H4 (cell line): ENCODE results near the gene C1orf159. TPM values are rescaled to one million over a fixed set of nuclear protein-coding genes. Genes with fewer than 3 reads are reported as not detected.
"Not testable (repeated sequence)": the region's sequence is repeated elsewhere in the genome, so short reads cannot be mapped to it uniquely, and the experiment has no call there.

Experiments used
- DNase-seq: peaks from one replicate; pipeline ENCODE4 v3.0.0-alpha.2; 2015; ENCODE audit warnings: low spot score
- total RNA-seq: library from RNA; depleted of rRNA; stranded (reverse); fragments of >200 nt; shearing (Covaris generic); gene quantifications from 2 replicates; pipeline ENCODE4 v1.2.3, GENCODE V29; 2014; rRNA removed

The C1orf159 gene
- total RNA-seq: 11.8 and 16.4 TPM in 2 replicates

DNA sequence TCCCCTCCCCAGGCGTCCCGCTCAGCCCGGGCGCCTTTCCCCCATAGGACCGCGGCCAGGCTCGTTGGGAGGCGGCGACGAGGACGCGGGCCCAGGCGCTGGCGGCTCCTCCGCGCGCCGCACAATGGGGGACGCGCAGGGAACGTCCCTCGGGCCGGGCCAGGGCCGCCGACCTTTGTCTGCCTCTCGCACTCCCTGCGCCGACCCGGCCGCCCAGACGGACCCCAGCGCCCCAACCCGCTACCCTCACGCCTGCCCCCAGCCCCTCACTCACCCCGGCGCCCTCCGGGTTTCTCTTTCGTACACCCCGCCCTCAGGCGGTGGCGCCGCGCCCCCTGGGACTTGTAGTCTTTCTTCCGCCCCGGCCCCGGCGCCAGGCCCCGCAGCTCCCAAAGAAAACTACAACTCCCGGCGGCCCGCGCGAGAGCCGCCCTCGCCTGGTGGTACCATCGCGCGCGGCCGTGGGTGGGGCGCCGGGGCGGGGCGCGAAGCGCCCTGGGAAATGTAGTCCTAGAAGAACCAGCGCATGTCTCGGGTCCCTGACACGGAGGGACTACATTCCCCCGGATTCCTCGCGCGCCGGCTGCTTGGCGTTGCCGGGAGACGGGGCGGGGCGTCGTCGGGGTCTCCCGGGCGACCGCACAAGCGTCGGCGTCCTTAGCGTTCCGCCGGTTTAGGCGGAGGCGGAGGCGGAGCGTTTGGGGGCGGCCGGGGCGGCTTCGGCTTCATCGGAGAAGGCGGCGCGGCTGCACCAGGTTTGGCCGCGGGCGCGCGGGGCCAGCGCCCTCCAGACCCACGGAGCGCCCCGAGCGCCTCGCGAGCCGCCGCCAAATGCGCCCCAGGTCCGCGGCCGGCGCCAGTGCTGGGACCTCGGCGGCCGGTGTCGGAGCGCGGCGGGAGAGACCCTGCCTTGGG lies at the start of gene C1orf159:
TSS of gene C1orf159 (minus strand) at position 304 of the 915 bp plus-strand sequence. CDS start 24,546 bp downstream, outside the sequence.
- peak; percentile 98 for DNase-seq

DNA sequence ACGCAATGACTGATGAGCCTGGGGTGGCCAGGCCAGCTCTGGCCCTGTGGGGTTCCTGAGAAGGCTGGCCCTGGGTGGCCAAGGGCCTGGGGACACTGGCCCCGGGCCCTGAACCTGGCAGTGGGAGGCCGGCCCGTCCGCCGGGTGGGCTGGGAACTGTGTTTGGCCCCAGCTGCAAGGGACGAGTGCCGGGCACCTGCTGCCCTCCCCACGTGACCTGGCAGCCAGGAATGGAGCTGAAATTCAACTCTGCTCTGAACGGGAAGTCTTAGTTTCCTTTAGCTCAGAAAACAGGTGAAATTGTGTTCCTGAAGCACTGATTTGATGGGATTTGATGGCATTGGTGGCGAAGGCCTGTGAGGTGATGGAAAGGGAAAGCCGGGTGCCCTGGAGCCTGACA lies 49.6 kb upstream of the C1orf159 start:
- DNase-seq: no peak

DNA sequence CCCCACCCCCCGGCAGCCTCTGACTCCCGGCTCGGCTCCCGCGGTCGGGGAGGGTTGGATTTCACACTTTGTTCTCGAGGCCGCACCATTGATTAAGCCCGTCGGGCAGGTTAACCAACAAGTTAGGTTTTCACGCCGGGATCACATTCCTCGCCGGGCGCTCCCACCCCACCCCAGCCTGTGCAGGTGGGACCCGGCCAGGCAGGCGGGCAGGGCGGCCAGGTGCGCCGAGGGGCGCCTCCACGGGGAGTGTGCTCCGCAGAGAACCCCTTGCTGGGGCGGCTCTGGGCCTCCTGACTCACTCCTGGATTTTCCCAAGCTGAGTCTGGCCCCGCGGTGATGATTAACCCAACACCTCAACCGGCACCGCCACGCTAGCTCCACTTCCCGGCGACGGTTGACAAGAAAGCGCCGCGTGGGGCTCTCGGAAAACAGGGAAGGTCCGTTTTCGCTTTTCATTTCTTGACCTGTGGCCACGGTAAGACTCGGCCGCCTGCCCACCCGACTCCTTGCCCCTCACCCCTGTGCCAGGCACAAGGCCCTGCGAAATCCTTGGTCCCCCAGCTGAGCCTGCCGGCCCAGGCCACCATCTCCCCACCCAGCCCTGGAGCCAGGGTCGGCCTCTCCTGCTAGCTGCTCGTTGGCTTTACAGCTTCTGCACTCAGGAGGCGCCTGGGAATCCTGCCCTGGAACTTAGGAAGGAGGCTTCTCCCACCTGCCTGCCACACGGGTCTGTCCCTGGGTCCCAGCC lies 49.0 kb upstream of the C1orf159 start:
- no peak for DNase-seq

- no peak for DNase-seq
Observed at GRCh38 chr1:1164361-1164700, 48.4 kb upstream of the C1orf159 start.

DNA sequence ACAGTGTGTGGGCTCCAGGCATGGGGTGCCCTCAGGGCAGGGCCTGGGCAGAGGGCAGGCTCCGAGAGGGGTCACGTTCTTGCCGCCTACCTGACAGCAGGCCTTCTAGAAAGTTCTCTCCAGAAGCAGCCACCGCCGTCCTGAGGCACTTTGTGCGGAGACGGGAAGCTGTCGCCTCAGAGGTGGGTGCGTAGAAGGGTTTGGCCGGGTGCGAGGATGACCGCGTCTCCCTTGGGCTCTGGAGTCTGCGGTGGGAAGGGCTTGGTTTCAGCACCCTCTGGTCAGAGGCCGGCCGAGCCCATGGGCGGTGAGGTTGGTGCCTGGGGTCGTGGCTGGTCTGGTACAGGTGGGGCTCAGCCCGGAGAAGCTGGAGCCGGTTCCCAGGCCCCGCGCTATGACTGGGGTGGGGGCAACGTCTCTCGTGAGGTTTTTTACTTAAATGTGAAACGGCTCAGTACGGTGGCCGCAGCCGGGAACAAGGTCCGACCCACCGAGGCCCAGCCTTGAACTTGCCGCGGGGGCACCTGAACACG lies 47.7 kb upstream of the C1orf159 start:
- DNase-seq: no peak

DNA sequence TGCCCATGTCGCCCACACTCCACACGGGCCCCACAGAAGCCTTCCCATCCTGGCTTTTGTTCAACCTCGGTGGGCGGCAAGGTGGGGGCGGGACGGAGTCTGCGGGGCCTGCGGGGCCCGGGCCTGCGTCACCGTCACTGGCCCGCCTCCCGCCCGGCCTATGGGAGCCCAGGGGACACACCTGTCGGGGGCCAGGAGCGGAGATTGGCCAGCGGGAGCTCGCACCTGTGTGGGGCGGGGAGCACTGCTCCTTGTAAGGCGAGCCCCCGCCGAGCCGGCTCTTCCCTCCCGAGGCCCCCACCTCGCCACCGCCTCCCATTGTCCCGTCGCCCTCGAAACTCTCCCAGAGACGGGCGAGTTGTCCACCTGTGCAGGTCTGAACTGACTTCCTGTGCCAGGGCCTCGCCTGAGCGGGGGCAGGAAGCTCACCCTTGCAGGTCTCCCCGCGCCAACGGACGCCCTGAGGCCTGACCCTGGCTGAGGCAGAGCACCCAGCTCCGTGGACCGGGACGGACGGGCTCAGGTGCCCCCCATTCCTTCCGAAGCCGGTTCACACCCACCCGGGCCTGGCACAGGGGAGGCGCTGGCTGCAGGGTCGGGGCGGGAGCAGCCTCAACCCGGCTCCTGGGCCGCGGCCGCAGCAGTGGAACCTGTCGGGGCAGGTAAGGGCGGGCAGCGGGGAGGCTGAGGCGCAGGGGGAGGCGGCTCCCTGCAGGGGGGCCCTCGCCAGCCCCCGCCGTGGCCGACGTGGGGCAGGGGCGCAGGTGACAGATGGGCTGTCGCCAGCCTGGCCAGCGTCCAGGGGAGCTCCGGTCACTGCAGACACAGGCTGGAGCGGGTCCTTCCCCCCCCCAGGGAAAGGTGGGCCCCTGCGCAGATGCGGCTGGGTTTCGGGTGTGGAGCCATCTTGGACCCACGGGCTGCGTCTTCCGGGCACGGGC lies 47.0 kb upstream of the C1orf159 start:
- DNase-seq: no peak

DNA sequence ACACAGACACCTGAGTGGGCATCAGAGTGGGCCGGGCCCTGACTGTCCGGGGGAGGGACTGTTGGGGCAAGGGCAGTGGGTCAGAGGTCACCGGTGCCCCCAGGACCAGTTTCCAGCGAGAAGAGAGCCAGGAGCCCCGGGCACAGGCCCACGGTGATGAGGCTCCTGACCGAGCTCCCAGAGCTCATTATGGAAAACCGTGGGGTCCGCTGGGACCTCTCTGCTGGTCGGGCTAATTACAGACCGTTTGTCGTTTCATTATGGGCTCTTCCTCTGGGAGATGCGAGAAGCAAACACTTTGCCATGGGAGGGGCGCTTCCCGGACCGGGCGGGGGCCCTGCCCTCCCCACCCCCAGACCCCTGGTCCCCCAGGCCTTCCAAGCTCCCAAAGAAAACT lies 45.8 kb upstream of the C1orf159 start:
- no peak for DNase-seq

DNA sequence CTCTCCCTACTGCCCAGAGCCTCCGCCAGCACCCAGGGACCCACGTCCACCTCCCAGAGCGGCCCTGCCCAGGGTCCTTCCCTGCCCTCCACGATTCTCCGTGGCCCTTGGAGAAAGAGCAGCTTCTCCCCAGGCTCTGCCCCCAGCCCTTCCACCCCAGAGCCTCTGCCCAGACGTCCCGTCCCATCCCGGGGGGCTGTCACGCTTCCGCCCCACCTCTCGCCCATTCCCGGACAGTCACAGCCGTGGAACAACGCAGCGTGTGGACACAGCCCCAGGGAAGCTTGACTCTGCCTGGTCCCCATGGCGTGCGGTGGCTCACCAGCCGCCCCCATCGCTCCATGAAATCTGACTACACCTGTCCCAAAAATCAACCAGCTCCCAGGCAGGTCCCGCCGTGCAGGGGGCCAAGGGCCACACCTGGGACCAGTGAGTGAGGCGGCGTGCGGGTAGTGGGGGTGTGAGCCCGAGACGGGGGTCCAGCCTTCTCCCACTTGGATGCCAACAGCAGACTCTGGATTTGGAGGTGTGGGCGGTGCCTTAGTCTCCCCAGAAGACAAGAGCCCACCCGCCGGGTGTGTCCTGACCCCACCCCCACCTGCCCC lies 45.3 kb upstream of the C1orf159 start:
- no peak for DNase-seq

DNA sequence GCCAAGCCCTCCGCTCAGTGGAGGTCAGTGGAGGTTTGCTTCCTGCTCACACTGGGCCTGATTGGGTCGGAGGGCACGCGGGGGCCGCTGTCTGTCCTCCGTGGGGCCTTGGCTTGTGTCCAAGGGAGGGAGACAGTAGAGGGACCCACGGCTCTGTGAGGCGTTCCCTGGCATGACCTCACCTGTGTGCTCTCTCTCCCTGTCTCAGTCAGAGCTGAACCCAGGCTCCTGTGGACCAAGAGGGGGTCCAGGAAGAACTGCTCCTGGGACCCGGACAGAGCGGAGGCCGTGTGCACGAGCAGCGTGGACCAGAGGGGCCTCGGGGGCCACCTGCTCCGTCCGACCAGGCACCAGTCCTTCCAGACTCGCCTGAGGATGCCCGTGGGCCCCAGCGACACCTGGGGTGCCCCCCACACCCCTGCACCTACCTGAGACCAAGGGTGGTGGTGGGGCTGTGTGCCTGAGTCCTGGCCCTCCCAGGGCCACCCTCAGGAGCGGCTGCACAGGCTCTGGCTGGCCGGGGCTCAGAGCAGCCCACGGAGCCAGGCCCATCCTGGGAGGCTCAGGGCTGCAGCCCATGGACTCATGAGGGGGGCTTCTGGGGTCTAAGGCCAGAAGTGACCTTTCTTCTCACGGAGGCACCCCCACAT lies 44.5 kb upstream of the C1orf159 start:
- no peak for DNase-seq

GRCh38 chr1:1157914-1158710 lies 42.2 kb upstream of the C1orf159 start:
- peak; percentile 30 for DNase-seq

- peak; percentile 70 for DNase-seq
Observed at GRCh38 chr1:1157426-1157913, 41.6 kb upstream of the C1orf159 start.

GRCh38 chr1:1157033-1157365 lies 41.1 kb upstream of the C1orf159 start:
- no peak for DNase-seq

- no peak for DNase-seq
Observed at GRCh38 chr1:1156140-1157032, 40.5 kb upstream of the C1orf159 start.

- no peak for DNase-seq
Observed at GRCh38 chr1:1155258-1155657, 39.4 kb upstream of the C1orf159 start.

- no peak for DNase-seq
Observed at GRCh38 chr1:1153874-1154273, 38.0 kb upstream of the C1orf159 start.

- DNase-seq: not testable (repeated sequence)
Observed at GRCh38 chr1:1153215-1153614, 37.3 kb upstream of the C1orf159 start.

GRCh38 chr1:1152431-1152830 lies 36.5 kb upstream of the C1orf159 start:
- DNase-seq: not testable (repeated sequence)

- DNase-seq: no peak
Observed at GRCh38 chr1:1151306-1151705, 35.4 kb upstream of the C1orf159 start.

- no peak for DNase-seq
Observed at GRCh38 chr1:1150100-1150499, 34.2 kb upstream of the C1orf159 start.
